ENCODE data around the gene SRRD.

GRCh38 chr22:26494506-26494905, 10.8 kb downstream of the SRRD start:
- no peak for TF ChIP-seq CTCF (IDR thresholded peaks at IDR 0.05)
- no peak for TF ChIP-seq POLR2A (IDR thresholded peaks at IDR 0.05)

All from uterus (tissue), 2 donors.